ENCODE results near the gene TMA16. TPM values are rescaled to one million over a fixed set of nuclear protein-coding genes. Genes with fewer than 3 reads are reported as not detected.

Gene TMA16
- polyA plus RNA-seq, 2 of the 4 experiments (the other 2 are of a cell fraction), result 28.5 to 36.1 TPM

DNA sequence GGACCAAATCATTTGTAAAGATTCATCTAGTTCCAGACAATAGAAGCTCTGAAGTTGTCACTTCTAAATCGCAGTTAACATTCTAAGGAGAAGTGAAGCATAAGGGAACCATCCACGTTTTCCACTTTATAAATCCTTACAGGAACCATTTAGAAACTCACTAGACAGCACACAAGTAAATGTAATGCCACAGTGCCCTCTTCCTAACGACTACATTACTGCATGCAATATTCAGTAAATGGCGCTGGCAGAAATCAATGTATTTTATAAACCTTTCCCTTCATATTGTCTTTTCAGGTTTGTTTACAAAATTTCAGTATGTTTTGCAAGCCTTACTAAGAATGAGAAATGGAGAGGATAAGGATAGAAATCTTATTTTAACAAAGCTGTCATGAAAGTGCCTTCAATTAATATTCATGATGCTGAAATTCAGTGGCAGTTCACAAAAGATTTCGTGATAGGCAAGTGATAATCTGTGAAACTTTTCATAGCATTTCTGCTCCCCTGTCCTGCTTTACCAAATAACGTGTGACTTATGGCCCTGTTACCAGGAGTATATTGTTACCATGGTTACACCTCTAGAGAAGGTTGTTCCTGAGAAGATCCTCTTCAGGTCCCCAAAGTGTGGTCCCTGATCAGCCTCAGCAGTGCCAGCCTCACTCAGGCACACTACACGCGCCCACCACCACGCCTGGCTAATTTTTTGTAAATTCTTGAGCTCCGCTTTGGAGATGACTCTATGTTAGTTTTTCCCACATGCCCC, 54.2 kb downstream of the TMA16 start:
- POLR2A ChIA-PET, result no interaction called here
- 37% methylated on average over 10 of the region's 10 CpGs for WGBS (ENCODE audit: missing lambda C conversion rate)
- no peak for FAIRE-seq
- H3K4me2 ChIP-seq, result peak overlapping the region; percentile 26; the same call in 1 of the 3 replicates
- no peak overlapping the region for H3K27ac ChIP-seq
- DNase-seq (ENCODE audit: low read depth in 1 of 2, low spot score in 1 of 2), result peak; percentile 32 to 57
- TF ChIP-seq RAD21 (conservative IDR thresholded peaks at IDR 0.05 in 1 of 2, IDR thresholded peaks at IDR 0.05 in 1 of 2) (peak; percentile 69 to 78), SMC3 (IDR thresholded peaks at IDR 0.05) (peak; percentile 51), HDAC2 (IDR thresholded peaks at IDR 0.05) (no peak)
- TF ChIP-seq, protein P1, sequence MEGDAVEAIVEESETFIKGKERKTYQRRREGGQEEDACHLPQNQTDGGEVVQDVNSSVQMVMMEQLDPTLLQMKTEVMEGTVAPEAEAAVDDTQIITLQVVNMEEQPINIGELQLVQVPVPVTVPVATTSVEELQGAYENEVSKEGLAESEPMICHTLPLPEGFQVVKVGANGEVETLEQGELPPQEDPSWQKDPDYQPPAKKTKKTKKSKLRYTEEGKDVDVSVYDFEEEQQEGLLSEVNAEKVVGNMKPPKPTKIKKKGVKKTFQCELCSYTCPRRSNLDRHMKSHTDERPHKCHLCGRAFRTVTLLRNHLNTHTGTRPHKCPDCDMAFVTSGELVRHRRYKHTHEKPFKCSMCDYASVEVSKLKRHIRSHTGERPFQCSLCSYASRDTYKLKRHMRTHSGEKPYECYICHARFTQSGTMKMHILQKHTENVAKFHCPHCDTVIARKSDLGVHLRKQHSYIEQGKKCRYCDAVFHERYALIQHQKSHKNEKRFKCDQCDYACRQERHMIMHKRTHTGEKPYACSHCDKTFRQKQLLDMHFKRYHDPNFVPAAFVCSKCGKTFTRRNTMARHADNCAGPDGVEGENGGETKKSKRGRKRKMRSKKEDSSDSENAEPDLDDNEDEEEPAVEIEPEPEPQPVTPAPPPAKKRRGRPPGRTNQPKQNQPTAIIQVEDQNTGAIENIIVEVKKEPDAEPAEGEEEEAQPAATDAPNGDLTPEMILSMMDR (IDR thresholded peaks at IDR 0.05), result peak; percentile 66
- CTCF ChIA-PET, result interaction anchor here (0.5 to 4.5 kb wide), 18 partner anchors 10 to 1183 kb away, joined by 3 to 39 read pairs (median 4); partner anchors contain the start of gene TMA16
- H3K9me3 ChIP-seq, result no peaks in the 10 kb centered on the region
- H3K4me1 ChIP-seq, result no peaks in the 10 kb centered on the region
- ATAC-seq, result peak; percentile 73 to 75; a peak in 5 of 6 replicates
- no peak overlapping the region for H3K4me3 ChIP-seq

DNA sequence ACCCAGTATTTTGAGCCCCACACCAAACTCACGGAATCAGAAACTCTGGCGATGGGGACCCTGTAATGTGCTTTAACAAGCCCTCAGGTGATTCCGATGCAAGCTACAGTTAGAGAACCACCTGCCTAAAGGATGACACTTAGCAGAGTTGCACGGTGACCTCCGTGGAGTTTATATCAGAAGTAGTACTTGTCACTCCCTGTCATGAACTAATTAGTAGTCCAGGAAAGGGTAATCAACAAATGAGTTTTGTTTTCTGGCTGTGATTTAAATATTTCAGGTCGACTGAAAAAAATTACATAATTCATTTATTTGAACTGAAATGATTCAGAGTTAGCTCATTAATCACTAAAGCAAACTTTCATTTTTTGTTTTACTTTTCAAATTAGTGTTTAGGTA, 56.4 kb downstream of the TMA16 start:
- Histone ChIP-seq H3K27ac (no peak overlapping the region), H3K4me2 (peak overlapping the region; percentile 69; the same call in 2 of the 3 replicates), H3K4me3 (no peak overlapping the region), H3K9me3 (no peaks in the 10 kb centered on the region), H3K4me1 (no peaks in the 10 kb centered on the region)
- POLR2A ChIA-PET, result interaction anchor here (1.4 kb wide), 1 partner anchor 56 kb away, joined by 14 read pairs; the partner anchor contains the start of gene TMA16
- DNase-seq (ENCODE audit: low read depth in 1 of 2, low spot score in 1 of 2) (no peak), ATAC-seq (no peak), FAIRE-seq (no peak)
- CTCF ChIA-PET, result interaction anchor here (0.6 to 4.5 kb wide), 18 partner anchors 12 to 1565 kb away, joined by 3 to 39 read pairs (median 4); no protein-coding TSS in a partner anchor
- TF ChIP-seq ZFP36 (IDR thresholded peaks at IDR 0.05; ENCODE audit: borderline replicate concordance, partially characterized antibody), result no peak
- no peak for TF ChIP-seq RFX5 (IDR thresholded peaks at IDR 0.05)
- TF ChIP-seq ESRRA (IDR thresholded peaks at IDR 0.05; ENCODE audit: borderline replicate concordance, low read length), result no peak
- no peak for TF ChIP-seq ZC3H11A (IDR thresholded peaks at IDR 0.05)
- TF ChIP-seq, protein P2, sequence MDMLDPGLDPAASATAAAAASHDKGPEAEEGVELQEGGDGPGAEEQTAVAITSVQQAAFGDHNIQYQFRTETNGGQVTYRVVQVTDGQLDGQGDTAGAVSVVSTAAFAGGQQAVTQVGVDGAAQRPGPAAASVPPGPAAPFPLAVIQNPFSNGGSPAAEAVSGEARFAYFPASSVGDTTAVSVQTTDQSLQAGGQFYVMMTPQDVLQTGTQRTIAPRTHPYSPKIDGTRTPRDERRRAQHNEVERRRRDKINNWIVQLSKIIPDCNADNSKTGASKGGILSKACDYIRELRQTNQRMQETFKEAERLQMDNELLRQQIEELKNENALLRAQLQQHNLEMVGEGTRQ (IDR thresholded peaks at IDR 0.05), result no peak
- TF ChIP-seq RNF2 (IDR thresholded peaks at IDR 0.05; ENCODE audit: borderline replicate concordance, low read depth), result no peak
- no peak for TF ChIP-seq MAFK (IDR thresholded peaks at IDR 0.05; ENCODE audit: partially characterized antibody)
- no peak for TF ChIP-seq JUN (IDR thresholded peaks at IDR 0.05)
- no peak for TF ChIP-seq KDM5A (IDR thresholded peaks at IDR 0.05)
- TF ChIP-seq RAD21 (conservative IDR thresholded peaks at IDR 0.05 in 1 of 2, IDR thresholded peaks at IDR 0.05 in 1 of 2), result no peak
- TF ChIP-seq, protein P3, sequence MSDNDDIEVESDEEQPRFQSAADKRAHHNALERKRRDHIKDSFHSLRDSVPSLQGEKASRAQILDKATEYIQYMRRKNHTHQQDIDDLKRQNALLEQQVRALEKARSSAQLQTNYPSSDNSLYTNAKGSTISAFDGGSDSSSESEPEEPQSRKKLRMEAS (IDR thresholded peaks at IDR 0.05), result no peak
- TF ChIP-seq FOSB (CRISPR knock-in tag; IDR thresholded peaks at IDR 0.05), result no peak
- TF ChIP-seq, protein P4, sequence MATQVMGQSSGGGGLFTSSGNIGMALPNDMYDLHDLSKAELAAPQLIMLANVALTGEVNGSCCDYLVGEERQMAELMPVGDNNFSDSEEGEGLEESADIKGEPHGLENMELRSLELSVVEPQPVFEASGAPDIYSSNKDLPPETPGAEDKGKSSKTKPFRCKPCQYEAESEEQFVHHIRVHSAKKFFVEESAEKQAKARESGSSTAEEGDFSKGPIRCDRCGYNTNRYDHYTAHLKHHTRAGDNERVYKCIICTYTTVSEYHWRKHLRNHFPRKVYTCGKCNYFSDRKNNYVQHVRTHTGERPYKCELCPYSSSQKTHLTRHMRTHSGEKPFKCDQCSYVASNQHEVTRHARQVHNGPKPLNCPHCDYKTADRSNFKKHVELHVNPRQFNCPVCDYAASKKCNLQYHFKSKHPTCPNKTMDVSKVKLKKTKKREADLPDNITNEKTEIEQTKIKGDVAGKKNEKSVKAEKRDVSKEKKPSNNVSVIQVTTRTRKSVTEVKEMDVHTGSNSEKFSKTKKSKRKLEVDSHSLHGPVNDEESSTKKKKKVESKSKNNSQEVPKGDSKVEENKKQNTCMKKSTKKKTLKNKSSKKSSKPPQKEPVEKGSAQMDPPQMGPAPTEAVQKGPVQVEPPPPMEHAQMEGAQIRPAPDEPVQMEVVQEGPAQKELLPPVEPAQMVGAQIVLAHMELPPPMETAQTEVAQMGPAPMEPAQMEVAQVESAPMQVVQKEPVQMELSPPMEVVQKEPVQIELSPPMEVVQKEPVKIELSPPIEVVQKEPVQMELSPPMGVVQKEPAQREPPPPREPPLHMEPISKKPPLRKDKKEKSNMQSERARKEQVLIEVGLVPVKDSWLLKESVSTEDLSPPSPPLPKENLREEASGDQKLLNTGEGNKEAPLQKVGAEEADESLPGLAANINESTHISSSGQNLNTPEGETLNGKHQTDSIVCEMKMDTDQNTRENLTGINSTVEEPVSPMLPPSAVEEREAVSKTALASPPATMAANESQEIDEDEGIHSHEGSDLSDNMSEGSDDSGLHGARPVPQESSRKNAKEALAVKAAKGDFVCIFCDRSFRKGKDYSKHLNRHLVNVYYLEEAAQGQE (IDR thresholded peaks at IDR 0.05), result no peak
- no peak for TF ChIP-seq FOSL2 (IDR thresholded peaks at IDR 0.05)
- TF ChIP-seq FOSL2 (CRISPR knock-in tag; IDR thresholded peaks at IDR 0.05), result no peak
- no peak for TF ChIP-seq HOXB5 (CRISPR knock-in tag; IDR thresholded peaks at IDR 0.05)
- TF ChIP-seq EP300 (IDR thresholded peaks at IDR 0.05), result no peak
- TF ChIP-seq, protein P5, sequence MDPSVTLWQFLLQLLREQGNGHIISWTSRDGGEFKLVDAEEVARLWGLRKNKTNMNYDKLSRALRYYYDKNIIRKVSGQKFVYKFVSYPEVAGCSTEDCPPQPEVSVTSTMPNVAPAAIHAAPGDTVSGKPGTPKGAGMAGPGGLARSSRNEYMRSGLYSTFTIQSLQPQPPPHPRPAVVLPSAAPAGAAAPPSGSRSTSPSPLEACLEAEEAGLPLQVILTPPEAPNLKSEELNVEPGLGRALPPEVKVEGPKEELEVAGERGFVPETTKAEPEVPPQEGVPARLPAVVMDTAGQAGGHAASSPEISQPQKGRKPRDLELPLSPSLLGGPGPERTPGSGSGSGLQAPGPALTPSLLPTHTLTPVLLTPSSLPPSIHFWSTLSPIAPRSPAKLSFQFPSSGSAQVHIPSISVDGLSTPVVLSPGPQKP (IDR thresholded peaks at IDR 0.05; ENCODE audit: low read depth, low read length), result no peak
- no peak for TF ChIP-seq JUNB (IDR thresholded peaks at IDR 0.05)
- WGBS (ENCODE audit: missing lambda C conversion rate), result 49% methylated on average over 6 of the region's 6 CpGs

Data from A549 (cell line).